Suprapubic skin (tissue), 4 donors: ENCODE measurements around the gene ZFAND3. TPM values are rescaled to one million over a fixed set of nuclear protein-coding genes. Genes with fewer than 3 reads are reported as not detected.

Experiments used
- DNase-seq, 2 donors: peaks; one replicate each; pipeline ENCODE4 v3.0.0-alpha.2; 2019; ENCODE audit warnings: low spot score in 2 of 2
- H3K27ac ChIP-seq: fragments of 200-600 bp; sonication (generic); one replicate; pipeline ENCODE4 v1.5.1; 2019
- H3K27me3 ChIP-seq: fragments of 200-600 bp; sonication (generic); one replicate; pipeline ENCODE4 v1.5.1; 2019
- H3K36me3 ChIP-seq: fragments of 200-600 bp; sonication (generic); one replicate; pipeline ENCODE4 v1.5.1; 2019
- H3K4me1 ChIP-seq: fragments of 200-600 bp; sonication (generic); one replicate; pipeline ENCODE4 v1.5.1; 2019
- H3K4me3 ChIP-seq: fragments of 200-600 bp; sonication (generic); one replicate; pipeline ENCODE4 v1.5.1; 2019; ENCODE audit warnings: mild to moderate bottlenecking
- H3K9me3 ChIP-seq: fragments of 200-600 bp; sonication (generic); one replicate; pipeline ENCODE4 v1.5.1; 2019
- CTCF ChIP-seq, 2 donors: fragments of 200-600 bp in 1 of 2; fragments of 450-650 bp in 1 of 2; sonication (generic) in 1 of 2; IDR thresholded peaks; one replicate each; pipeline ENCODE4 v1.5.1; 2016 to 2019; ENCODE audit warnings: antibody characterized with exemption in 2 of 2, mild to moderate bottlenecking in 1 of 2, moderate library complexity in 1 of 2
- EP300 ChIP-seq: sonication (generic); formaldehyde crosslinking; IDR thresholded peaks from one replicate; pipeline ENCODE4 v1.6.1; 2017; ENCODE audit warnings: antibody characterized with exemption
- POLR2A ChIP-seq, 2 donors: fragments of 450-650 bp; IDR thresholded peaks; one replicate each; pipeline ENCODE4 v1.6.1; 2017; ENCODE audit warnings: antibody characterized with exemption in 2 of 2, mild to moderate bottlenecking in 2 of 2, moderate library complexity in 2 of 2
- POLR2AphosphoS5 ChIP-seq, 3 donors: sonication (generic); formaldehyde crosslinking; IDR thresholded peaks; one replicate each; pipeline ENCODE4 v1.6.1; 2017; ENCODE audit warnings: antibody characterized with exemption in 3 of 3
- WGBS: methylation state at CpG from one replicate; pipeline ENCODE4 v1.1.5; 2018; 5-methylcytosine and 5-hydroxymethylcytosine counted together
- total RNA-seq, 4 donors: library from RNA; depleted of rRNA; stranded (reverse); fragments of >200 nt; gene quantifications; one replicate each; pipeline ENCODE4 v1.1.0, GENCODE V29; 2016

The ZFAND3 gene
- total RNA-seq, 4 donors from 2014 or later = 31.1 to 41.0 (median 36.3) TPM

GRCh38 chr6:38134704-38135088 is 315.2 kb downstream of the ZFAND3 start:
- Histone ChIP-seq H3K4me1 (no peaks in the 10 kb centered on the region), H3K36me3 (no peaks in the 10 kb centered on the region), H3K27ac (no peak overlapping the region), H3K4me3 (no peak overlapping the region), H3K27me3 (no peaks in the 10 kb centered on the region), H3K9me3 (no peaks in the 10 kb centered on the region)
- TF ChIP-seq CTCF (IDR thresholded peaks at IDR 0.05) (no peak), POLR2AphosphoS5 (IDR thresholded peaks at IDR 0.05) (no peak), EP300 (no peak), POLR2A (IDR thresholded peaks at IDR 0.05) (no peak)
- WGBS = 76% methylated on average over 4 of the region's 4 CpGs
- no peak for DNase-seq

- no peak for DNase-seq
- H3K27me3 ChIP-seq = no peaks in the 10 kb centered on the region
- no peaks in the 10 kb centered on the region for H3K36me3 ChIP-seq
- TF ChIP-seq POLR2A (IDR thresholded peaks at IDR 0.05) (no peak), EP300 (no peak)
- H3K4me3 ChIP-seq = no peak overlapping the region
- H3K27ac ChIP-seq = no peak overlapping the region
- no peaks in the 10 kb centered on the region for H3K9me3 ChIP-seq
- H3K4me1 ChIP-seq = no peaks in the 10 kb centered on the region
- 89% methylated on average over 4 of the region's 4 CpGs for WGBS
Observed at GRCh38 chr6:38136547-38136946, 317.0 kb downstream of the ZFAND3 start.

- Histone ChIP-seq H3K4me3 (no peak overlapping the region), H3K36me3 (no peaks in the 10 kb centered on the region), H3K4me1 (no peaks in the 10 kb centered on the region), H3K9me3 (no peaks in the 10 kb centered on the region), H3K27me3 (no peaks in the 10 kb centered on the region), H3K27ac (no peak overlapping the region)
- 98% methylated on average over 8 of the region's 8 CpGs for WGBS
- TF ChIP-seq EP300 (no peak), POLR2AphosphoS5 (IDR thresholded peaks at IDR 0.05) (no peak), CTCF (IDR thresholded peaks at IDR 0.05) (no peak), POLR2A (IDR thresholded peaks at IDR 0.05) (no peak)
- DNase-seq = no peak
Observed at GRCh38 chr6:38137608-38138265, 318.2 kb downstream of the ZFAND3 start.

GRCh38 chr6:38138374-38138773 is 318.8 kb downstream of the ZFAND3 start:
- WGBS = 93% methylated on average over 5 of the region's 5 CpGs
- no peak for DNase-seq
- TF ChIP-seq CTCF (IDR thresholded peaks at IDR 0.05) = no peak
- TF ChIP-seq POLR2AphosphoS5 (IDR thresholded peaks at IDR 0.05) = no peak
- TF ChIP-seq EP300 = no peak
- TF ChIP-seq POLR2A (IDR thresholded peaks at IDR 0.05) = no peak
- Histone ChIP-seq H3K4me3 (no peak overlapping the region), H3K9me3 (no peaks in the 10 kb centered on the region), H3K36me3 (no peaks in the 10 kb centered on the region), H3K4me1 (no peaks in the 10 kb centered on the region), H3K27me3 (no peaks in the 10 kb centered on the region), H3K27ac (no peak overlapping the region)

GRCh38 chr6:38141085-38141484 is 321.6 kb downstream of the ZFAND3 start:
- DNase-seq = no peak
- WGBS = 86% methylated on average over 4 of the region's 4 CpGs
- TF ChIP-seq EP300 (no peak), POLR2AphosphoS5 (IDR thresholded peaks at IDR 0.05) (no peak), POLR2A (IDR thresholded peaks at IDR 0.05) (no peak), CTCF (IDR thresholded peaks at IDR 0.05) (no peak)
- Histone ChIP-seq H3K27me3 (no peaks in the 10 kb centered on the region), H3K4me1 (peaks cover 3% of the 10 kb centered on the region), H3K9me3 (no peaks in the 10 kb centered on the region), H3K36me3 (peaks cover 4% of the 10 kb centered on the region), H3K4me3 (no peak overlapping the region), H3K27ac (no peak overlapping the region)

GRCh38 chr6:38141716-38142115 is 322.2 kb downstream of the ZFAND3 start:
- Histone ChIP-seq H3K27ac (no peak overlapping the region), H3K36me3 (peaks cover 4% of the 10 kb centered on the region), H3K9me3 (no peaks in the 10 kb centered on the region), H3K4me3 (no peak overlapping the region), H3K4me1 (peaks cover 7% of the 10 kb centered on the region), H3K27me3 (no peaks in the 10 kb centered on the region)
- WGBS = 94% methylated on average over 6 of the region's 6 CpGs
- no peak for TF ChIP-seq POLR2A (IDR thresholded peaks at IDR 0.05)
- TF ChIP-seq POLR2AphosphoS5 (IDR thresholded peaks at IDR 0.05) = no peak
- TF ChIP-seq EP300 = no peak
- no peak for DNase-seq
